ENCODE data around the gene TNFRSF6B.

TNFRSF6B gene

GRCh38 chr20:63745424-63745805 lies 49.0 kb downstream of the TNFRSF6B start:
- peaks cover 14% of the 10 kb centered on the region for H3K36me3 ChIP-seq
- H3K4me1 ChIP-seq = peaks cover 3% of the 10 kb centered on the region
- no peaks in the 10 kb centered on the region for H3K27me3 ChIP-seq
- TF ChIP-seq CTCF (IDR thresholded peaks at IDR 0.05; ENCODE audit: low read depth, low read length) = no peak
- no peak for DNase-seq
- H3K9me3 ChIP-seq = no peaks in the 10 kb centered on the region
- H3K4me3 ChIP-seq (ENCODE audit: low read depth, low read length) = no peak overlapping the region

GRCh38 chr20:63745961-63746731 lies 49.7 kb downstream of the TNFRSF6B start:
- Histone ChIP-seq H3K36me3 (peaks cover 14% of the 10 kb centered on the region), H3K9me3 (no peaks in the 10 kb centered on the region), H3K4me3 (ENCODE audit: low read depth, low read length) (no peak overlapping the region), H3K27me3 (no peaks in the 10 kb centered on the region), H3K4me1 (peaks cover 5% of the 10 kb centered on the region)
- no peak for TF ChIP-seq CTCF (IDR thresholded peaks at IDR 0.05; ENCODE audit: low read depth, low read length)
- DNase-seq = no peak

- H3K4me1 ChIP-seq = peaks cover 7% of the 10 kb centered on the region
These were observed 50.4 kb downstream of the TNFRSF6B start for GRCh38 chr20:63746751-63747315.

GRCh38 chr20:63747622-63748069 lies 51.2 kb downstream of the TNFRSF6B start:
- DNase-seq = no peak
- peaks cover 7% of the 10 kb centered on the region for H3K4me1 ChIP-seq
- no peaks in the 10 kb centered on the region for H3K27me3 ChIP-seq
- TF ChIP-seq CTCF (IDR thresholded peaks at IDR 0.05; ENCODE audit: low read depth, low read length) = no peak
- H3K36me3 ChIP-seq = peaks cover 4% of the 10 kb centered on the region
- H3K4me3 ChIP-seq (ENCODE audit: low read depth, low read length) = no peak overlapping the region
- H3K9me3 ChIP-seq = no peaks in the 10 kb centered on the region

More at GRCh38 chr20:63746751-63747315, 50.4 kb downstream of the TNFRSF6B start:
- Histone ChIP-seq H3K4me3 (ENCODE audit: low read depth, low read length) (no peak overlapping the region), H3K36me3 (peaks cover 11% of the 10 kb centered on the region), H3K9me3 (no peaks in the 10 kb centered on the region), H3K27me3 (no peaks in the 10 kb centered on the region)
- no peak for DNase-seq
- no peak for TF ChIP-seq CTCF (IDR thresholded peaks at IDR 0.05; ENCODE audit: low read depth, low read length)

Measured in BE2C (cell line).